RWPE2 (cell line): ENCODE data around the gene GPR78.

Experiments
- ATAC-seq: fragments of 200-7000 bp; cut with Tn5 transposase; 3 replicates; pipeline ENCODE4 v1.9.1; 2021; ENCODE audit warnings: low read depth
- DNase-seq: peaks from one replicate; pipeline ENCODE4 v3.0.0-alpha.2; 2020; ENCODE audit warnings: low spot score
- H3K27ac ChIP-seq: fragments of 450-650 bp; 2 replicates; pipeline ENCODE4 v1.5.1; 2017; ENCODE audit warnings: mild to moderate bottlenecking; ENCODE audit not compliant: poor library complexity, severe bottlenecking
- H3K27me3 ChIP-seq: fragments of 250-450 bp; sonication (Bioruptor Pico); 2 replicates; pipeline ENCODE4 v1.5.1; 2021; ENCODE audit warnings: mild to moderate bottlenecking, moderate library complexity; ENCODE audit not compliant: insufficient read depth, poor library complexity, severe bottlenecking
- H3K36me3 ChIP-seq: fragments of 250-450 bp; sonication (Bioruptor Pico); 2 replicates; pipeline ENCODE4 v1.5.1; 2020; ENCODE audit warnings: low read depth, mild to moderate bottlenecking, moderate library complexity
- H3K4me1 ChIP-seq: fragments of 250-450 bp; sonication (Bioruptor Pico); 2 replicates; pipeline ENCODE4 v1.5.1; 2021; ENCODE audit warnings: mild to moderate bottlenecking, moderate library complexity; ENCODE audit not compliant: insufficient read depth, poor library complexity, severe bottlenecking
- H3K4me3 ChIP-seq: fragments of 250-450 bp; sonication (Bioruptor Pico); 2 replicates; pipeline ENCODE4 v1.5.1; 2021; ENCODE audit warnings: mild to moderate bottlenecking, moderate library complexity; ENCODE audit not compliant: severe bottlenecking
- H3K9me3 ChIP-seq: fragments of 250-450 bp; sonication (Bioruptor Pico); 2 replicates; pipeline ENCODE4 v1.5.1; 2021; ENCODE audit warnings: mild to moderate bottlenecking, moderate library complexity; ENCODE audit not compliant: severe bottlenecking
- CTCF ChIP-seq: fragments of 450-650 bp; IDR thresholded peaks from one replicate; pipeline ENCODE4 v1.5.1; 2017; ENCODE audit warnings: mild to moderate bottlenecking, moderate library complexity; ENCODE audit not compliant: poor library complexity, severe bottlenecking

The GPR78 gene

DNA sequence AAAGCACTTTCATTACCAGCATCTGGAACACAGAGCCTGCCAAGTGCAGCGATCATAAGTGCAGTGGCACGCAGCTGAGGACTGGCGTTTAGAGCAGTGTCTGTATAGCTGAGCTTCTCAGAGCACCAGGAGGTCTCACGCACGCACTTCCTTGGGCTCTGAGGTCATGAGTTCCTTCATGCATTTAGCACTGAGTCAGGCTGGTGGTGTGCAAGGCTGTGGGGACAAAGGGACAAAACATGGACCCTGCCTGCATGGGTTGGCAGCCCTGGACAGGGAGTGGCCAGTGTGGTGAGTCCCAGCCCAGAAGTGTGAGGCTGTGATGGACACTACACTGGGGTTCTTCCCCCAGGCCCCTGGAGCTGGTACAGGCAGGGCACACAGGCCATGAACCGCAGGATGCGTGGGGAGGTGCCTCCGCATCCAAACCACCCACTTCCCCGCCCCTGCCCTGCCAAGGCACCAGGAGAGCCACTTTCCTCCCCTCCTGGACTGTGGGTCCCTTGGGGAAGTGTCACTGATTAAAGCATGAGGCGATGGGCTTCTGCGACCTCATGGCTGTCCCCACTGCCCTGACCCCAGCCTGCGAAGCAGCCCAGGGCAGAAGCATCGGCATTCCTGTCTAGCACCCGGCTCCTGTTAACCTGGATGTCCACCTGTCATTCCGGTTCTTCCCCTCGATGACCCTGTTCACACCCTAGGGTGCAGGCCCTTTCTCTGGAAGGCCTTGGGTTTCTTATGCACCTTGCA, 37.2 kb upstream of the GPR78 start:
- ATAC-seq (no peak), DNase-seq (peak; percentile 48)
- TF ChIP-seq CTCF = no peak
- no peak overlapping the region for H3K27ac ChIP-seq
- peaks cover 25% of the 10 kb centered on the region for H3K4me1 ChIP-seq
- no peaks in the 10 kb centered on the region for H3K36me3 ChIP-seq
- H3K9me3 ChIP-seq = no peaks in the 10 kb centered on the region
- no peaks in the 10 kb centered on the region for H3K27me3 ChIP-seq
- no peak overlapping the region for H3K4me3 ChIP-seq

- no peaks in the 10 kb centered on the region for H3K9me3 ChIP-seq
- peaks cover 25% of the 10 kb centered on the region for H3K4me1 ChIP-seq
- H3K36me3 ChIP-seq = no peaks in the 10 kb centered on the region
- no peak overlapping the region for H3K27ac ChIP-seq
- ATAC-seq = no peak
- TF ChIP-seq CTCF = no peak
- no peak for DNase-seq
- H3K27me3 ChIP-seq = no peaks in the 10 kb centered on the region
- no peak overlapping the region for H3K4me3 ChIP-seq
These were observed 36.6 kb upstream of the GPR78 start for GRCh38 chr4:8543623-8544022.

GRCh38 chr4:8544282-8544681, 35.9 kb upstream of the GPR78 start:
- no peak overlapping the region for H3K4me3 ChIP-seq
- no peaks in the 10 kb centered on the region for H3K27me3 ChIP-seq
- DNase-seq (no peak), ATAC-seq (no peak)
- H3K4me1 ChIP-seq = peaks cover 24% of the 10 kb centered on the region
- H3K36me3 ChIP-seq = no peaks in the 10 kb centered on the region
- H3K27ac ChIP-seq = no peak overlapping the region
- TF ChIP-seq CTCF = no peak
- no peaks in the 10 kb centered on the region for H3K9me3 ChIP-seq

- Histone ChIP-seq H3K9me3 (no peaks in the 10 kb centered on the region), H3K27ac (no peak overlapping the region), H3K4me3 (no peak overlapping the region), H3K4me1 (peaks cover 22% of the 10 kb centered on the region), H3K27me3 (no peaks in the 10 kb centered on the region), H3K36me3 (no peaks in the 10 kb centered on the region)
- peak; percentile 52 for DNase-seq
- no peak for TF ChIP-seq CTCF
- ATAC-seq = no peak
These were observed 35.3 kb upstream of the GPR78 start for GRCh38 chr4:8544741-8545438.

- Histone ChIP-seq H3K27ac (no peak overlapping the region), H3K27me3 (no peaks in the 10 kb centered on the region), H3K4me1 (peaks cover 22% of the 10 kb centered on the region), H3K36me3 (no peaks in the 10 kb centered on the region), H3K4me3 (no peak overlapping the region), H3K9me3 (no peaks in the 10 kb centered on the region)
- ATAC-seq (no peak), DNase-seq (no peak)
- TF ChIP-seq CTCF = no peak
These were observed 34.8 kb upstream of the GPR78 start for GRCh38 chr4:8545439-8545765.
